Neural cell (in vitro differentiated cells): ENCODE data around the gene CLSTN2. TPM values are rescaled to one million over a fixed set of nuclear protein-coding genes. Genes with fewer than 3 reads are reported as not detected.

Experiments used
- H2AFZ ChIP-seq: fragments of 200-600, 300-800 bp; sonication (generic), shearing (Covaris generic); 2 replicates; pipeline ENCODE4 v1.6.0; 2014; ENCODE audit warnings: low read depth, mild to moderate bottlenecking, antibody characterized with exemption, low read length, moderate library complexity
- H3F3A ChIP-seq: fragments of 200-600 bp; shearing (Covaris generic); 2 replicates; pipeline ENCODE4 v1.6.1; 2016; ENCODE audit warnings: mild to moderate bottlenecking, moderate library complexity, mixed read lengths, antibody characterized with exemption, low read length; ENCODE audit not compliant: insufficient read depth, poor library complexity, severe bottlenecking
- H3K27ac ChIP-seq: fragments of 200-600, 300-800 bp; sonication (generic), shearing (Covaris generic); 2 replicates; pipeline ENCODE4 v1.5.1; 2014; ENCODE audit warnings: mild to moderate bottlenecking, low read length, moderate library complexity
- H3K27me3 ChIP-seq: fragments of 300-800, 200-600 bp; sonication (generic), shearing (Covaris generic); 2 replicates; pipeline ENCODE4 v1.6.0; 2014; ENCODE audit warnings: mild to moderate bottlenecking, low read depth, low read length, moderate library complexity; ENCODE audit not compliant: insufficient read depth
- H3K36me3 ChIP-seq: fragments of 300-800, 200-600 bp; sonication (generic), shearing (Covaris generic); 2 replicates; pipeline ENCODE4 v1.5.1; 2014; ENCODE audit warnings: mild to moderate bottlenecking, antibody characterized with exemption, low read length, moderate library complexity; ENCODE audit not compliant: insufficient read depth
- H3K4me2 ChIP-seq: fragments of 300-800, 200-600 bp; sonication (generic), shearing (Covaris generic); 2 replicates; pipeline ENCODE4 v1.6.0; 2014; ENCODE audit warnings: mild to moderate bottlenecking, low read length
- H3K4me3 ChIP-seq: fragments of 300-800, 200-600 bp; sonication (generic), shearing (Covaris generic); 2 replicates; pipeline ENCODE4 v1.5.1; 2014; ENCODE audit warnings: mild to moderate bottlenecking, low read length, moderate library complexity
- H3K79me2 ChIP-seq: fragments of 200-600 bp; shearing (Covaris generic); replicated peaks from 2 replicates; pipeline ENCODE4 v1.6.0; 2014; ENCODE audit warnings: mild to moderate bottlenecking, low read length, moderate library complexity; ENCODE audit not compliant: insufficient read depth
- H3K9ac ChIP-seq: fragments of 300-800, 200-600 bp; sonication (generic), shearing (Covaris generic); 2 replicates; pipeline ENCODE4 v1.6.1; 2016; ENCODE audit warnings: mild to moderate bottlenecking, low read length, mixed read lengths
- H3K9me2 ChIP-seq: fragments of 200-600 bp; shearing (Covaris generic); 2 replicates; pipeline ENCODE4 v1.6.1; 2016; ENCODE audit warnings: mild to moderate bottlenecking, low read length, mixed read lengths; ENCODE audit not compliant: insufficient read depth
- H3K9me3 ChIP-seq: fragments of 200-600, 300-800 bp; sonication (generic), shearing (Covaris generic); 2 replicates; pipeline ENCODE4 v1.6.1; 2016; ENCODE audit warnings: mild to moderate bottlenecking, mixed run types, low read length, moderate library complexity, mixed read lengths
- H4K20me1 ChIP-seq: fragments of 200-600 bp; shearing (Covaris generic); 2 replicates; pipeline ENCODE4 v1.6.1; 2016; ENCODE audit warnings: mild to moderate bottlenecking, mixed run types; ENCODE audit not compliant: insufficient read depth
- EP300 ChIP-seq: fragments of 450-650 bp; conservative IDR thresholded peaks from 2 replicates; pipeline ENCODE4 v1.6.1; 2014; ENCODE audit warnings: antibody characterized with exemption, mild to moderate bottlenecking, moderate library complexity; ENCODE audit not compliant: poor library complexity, severe bottlenecking
- EZH2 ChIP-seq: fragments of 200-600, 300-800 bp; shearing (Covaris generic), sonication (generic); IDR thresholded peaks from 2 replicates; pipeline ENCODE4 v1.6.1; 2014; ENCODE audit warnings: antibody characterized with exemption, low read length, borderline replicate concordance, mild to moderate bottlenecking; ENCODE audit not compliant: insufficient read depth, poor library complexity, severe bottlenecking
- MXI1 ChIP-seq: fragments of 450-650 bp; conservative IDR thresholded peaks from 2 replicates; pipeline ENCODE4 v1.6.1; 2014; ENCODE audit warnings: antibody characterized with exemption, mild to moderate bottlenecking; ENCODE audit not compliant: poor library complexity, severe bottlenecking
- POLR2AphosphoS5 ChIP-seq: IDR thresholded peaks from 2 replicates; pipeline ENCODE4 v1.6.1; 2012
- RAD21 ChIP-seq: fragments of 450-650 bp; conservative IDR thresholded peaks from 2 replicates; pipeline ENCODE4 v1.6.1; 2014; ENCODE audit warnings: antibody characterized with exemption, mild to moderate bottlenecking, moderate library complexity
- SMC3 ChIP-seq: fragments of 450-650 bp; conservative IDR thresholded peaks from 2 replicates; pipeline ENCODE4 v1.6.1; 2014; ENCODE audit warnings: antibody characterized with exemption, mild to moderate bottlenecking, moderate library complexity; ENCODE audit not compliant: poor library complexity
- TAF1 ChIP-seq: IDR thresholded peaks from 2 replicates; pipeline ENCODE4 v1.6.1; 2012; ENCODE audit warnings: low read depth
- polyA plus RNA-seq: library from polyadenylated mRNA; depleted of rRNA; stranded (reverse); fragments of >200 nt; gene quantifications from 2 replicates; pipeline ENCODE4 v1.2.3, GENCODE V29; 2014
- TF ChIP-seq, protein P1 (sequence below): fragments of 450-650 bp; IDR thresholded peaks from 2 replicates; pipeline ENCODE4 v1.5.1; 2014; ENCODE audit warnings: antibody characterized with exemption, mild to moderate bottlenecking, moderate library complexity; ENCODE audit not compliant: poor library complexity, severe bottlenecking
- TF ChIP-seq, protein P2 (sequence below): IDR thresholded peaks from 2 replicates; pipeline ENCODE4 v1.6.1; 2012; ENCODE audit warnings: borderline replicate concordance

Gene CLSTN2
- polyA plus RNA-seq, 1 donor from 2014 or later = 10.7 TPM

DNA sequence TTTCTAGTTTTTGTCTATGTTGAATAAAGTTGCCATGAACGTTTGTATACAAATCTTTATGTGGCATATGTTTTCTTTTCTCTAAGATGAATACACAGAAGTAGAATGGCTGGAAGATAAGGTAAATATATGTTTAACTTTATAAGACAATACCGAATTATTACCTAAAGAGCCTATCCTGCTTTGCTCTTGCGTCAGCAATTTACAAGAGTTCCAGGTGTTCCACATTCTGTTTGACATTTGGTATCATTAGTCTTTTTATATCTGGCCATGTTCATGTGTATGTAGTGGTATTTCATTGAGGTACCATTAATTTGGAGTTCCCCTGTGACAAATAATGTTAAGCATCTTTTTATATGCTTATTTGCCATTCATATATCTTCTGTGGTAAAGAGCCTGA lies 668.8 kb downstream of the CLSTN2 start:
- H3K9me3 ChIP-seq = no peaks in the 10 kb centered on the region
- no peak overlapping the region for H3K4me3 ChIP-seq
- H3K9me2 ChIP-seq = no peaks in the 10 kb centered on the region
- H3K79me2 ChIP-seq = no peaks in the 10 kb centered on the region
- H3K27me3 ChIP-seq = no peaks in the 10 kb centered on the region
- no peaks in the 10 kb centered on the region for H4K20me1 ChIP-seq
- no peak overlapping the region for H3K4me2 ChIP-seq
- no peaks in the 10 kb centered on the region for H3K36me3 ChIP-seq
- no peaks in the 10 kb centered on the region for H3F3A ChIP-seq
- TF ChIP-seq, protein P1, sequence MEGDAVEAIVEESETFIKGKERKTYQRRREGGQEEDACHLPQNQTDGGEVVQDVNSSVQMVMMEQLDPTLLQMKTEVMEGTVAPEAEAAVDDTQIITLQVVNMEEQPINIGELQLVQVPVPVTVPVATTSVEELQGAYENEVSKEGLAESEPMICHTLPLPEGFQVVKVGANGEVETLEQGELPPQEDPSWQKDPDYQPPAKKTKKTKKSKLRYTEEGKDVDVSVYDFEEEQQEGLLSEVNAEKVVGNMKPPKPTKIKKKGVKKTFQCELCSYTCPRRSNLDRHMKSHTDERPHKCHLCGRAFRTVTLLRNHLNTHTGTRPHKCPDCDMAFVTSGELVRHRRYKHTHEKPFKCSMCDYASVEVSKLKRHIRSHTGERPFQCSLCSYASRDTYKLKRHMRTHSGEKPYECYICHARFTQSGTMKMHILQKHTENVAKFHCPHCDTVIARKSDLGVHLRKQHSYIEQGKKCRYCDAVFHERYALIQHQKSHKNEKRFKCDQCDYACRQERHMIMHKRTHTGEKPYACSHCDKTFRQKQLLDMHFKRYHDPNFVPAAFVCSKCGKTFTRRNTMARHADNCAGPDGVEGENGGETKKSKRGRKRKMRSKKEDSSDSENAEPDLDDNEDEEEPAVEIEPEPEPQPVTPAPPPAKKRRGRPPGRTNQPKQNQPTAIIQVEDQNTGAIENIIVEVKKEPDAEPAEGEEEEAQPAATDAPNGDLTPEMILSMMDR = no peak
- no peak for TF ChIP-seq EP300
- no peak for TF ChIP-seq MXI1
- TF ChIP-seq TAF1 = no peak
- TF ChIP-seq SMC3 = no peak
- TF ChIP-seq, protein P2, sequence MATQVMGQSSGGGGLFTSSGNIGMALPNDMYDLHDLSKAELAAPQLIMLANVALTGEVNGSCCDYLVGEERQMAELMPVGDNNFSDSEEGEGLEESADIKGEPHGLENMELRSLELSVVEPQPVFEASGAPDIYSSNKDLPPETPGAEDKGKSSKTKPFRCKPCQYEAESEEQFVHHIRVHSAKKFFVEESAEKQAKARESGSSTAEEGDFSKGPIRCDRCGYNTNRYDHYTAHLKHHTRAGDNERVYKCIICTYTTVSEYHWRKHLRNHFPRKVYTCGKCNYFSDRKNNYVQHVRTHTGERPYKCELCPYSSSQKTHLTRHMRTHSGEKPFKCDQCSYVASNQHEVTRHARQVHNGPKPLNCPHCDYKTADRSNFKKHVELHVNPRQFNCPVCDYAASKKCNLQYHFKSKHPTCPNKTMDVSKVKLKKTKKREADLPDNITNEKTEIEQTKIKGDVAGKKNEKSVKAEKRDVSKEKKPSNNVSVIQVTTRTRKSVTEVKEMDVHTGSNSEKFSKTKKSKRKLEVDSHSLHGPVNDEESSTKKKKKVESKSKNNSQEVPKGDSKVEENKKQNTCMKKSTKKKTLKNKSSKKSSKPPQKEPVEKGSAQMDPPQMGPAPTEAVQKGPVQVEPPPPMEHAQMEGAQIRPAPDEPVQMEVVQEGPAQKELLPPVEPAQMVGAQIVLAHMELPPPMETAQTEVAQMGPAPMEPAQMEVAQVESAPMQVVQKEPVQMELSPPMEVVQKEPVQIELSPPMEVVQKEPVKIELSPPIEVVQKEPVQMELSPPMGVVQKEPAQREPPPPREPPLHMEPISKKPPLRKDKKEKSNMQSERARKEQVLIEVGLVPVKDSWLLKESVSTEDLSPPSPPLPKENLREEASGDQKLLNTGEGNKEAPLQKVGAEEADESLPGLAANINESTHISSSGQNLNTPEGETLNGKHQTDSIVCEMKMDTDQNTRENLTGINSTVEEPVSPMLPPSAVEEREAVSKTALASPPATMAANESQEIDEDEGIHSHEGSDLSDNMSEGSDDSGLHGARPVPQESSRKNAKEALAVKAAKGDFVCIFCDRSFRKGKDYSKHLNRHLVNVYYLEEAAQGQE = no peak
- no peak for TF ChIP-seq POLR2AphosphoS5
- TF ChIP-seq RAD21 = no peak
- no peak for TF ChIP-seq EZH2
- no peak overlapping the region for H3K9ac ChIP-seq
- no peak overlapping the region for H3K27ac ChIP-seq
- H2AFZ ChIP-seq = no peak overlapping the region

DNA sequence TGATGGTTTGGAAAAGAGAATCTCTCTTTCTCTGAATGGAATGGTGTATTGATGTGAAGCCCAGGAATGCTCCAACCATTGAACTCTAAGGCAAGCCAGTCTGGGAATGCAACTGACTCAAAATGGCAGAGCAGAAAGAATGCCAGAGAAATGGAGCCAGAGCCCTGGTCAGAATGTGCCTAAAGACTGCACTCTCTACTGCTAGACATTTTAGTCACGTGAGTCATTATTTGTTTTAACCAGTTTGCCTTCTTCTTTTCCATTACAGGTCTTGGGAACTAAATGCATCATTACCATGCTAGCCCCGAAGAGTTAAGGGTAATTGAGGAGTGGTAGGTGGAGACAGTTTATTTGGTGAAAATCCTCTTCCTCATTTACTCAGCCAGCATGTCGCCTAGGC lies 675.6 kb downstream of the CLSTN2 start:
- H3K4me3 ChIP-seq = no peak overlapping the region
- TF ChIP-seq, protein P2 = no peak
- TF ChIP-seq EP300 = no peak
- TF ChIP-seq SMC3 = no peak
- TF ChIP-seq EZH2 = no peak
- TF ChIP-seq, protein P1 = no peak
- no peak for TF ChIP-seq RAD21

More for the DNA sequence above, 675.6 kb downstream of the CLSTN2 start:
- Histone ChIP-seq H3K4me2 (no peak overlapping the region), H2AFZ (no peak overlapping the region), H3K9me3 (no peaks in the 10 kb centered on the region), H3K27ac (no peak overlapping the region), H3F3A (no peaks in the 10 kb centered on the region), H3K9ac (no peak overlapping the region), H3K79me2 (no peaks in the 10 kb centered on the region), H4K20me1 (no peaks in the 10 kb centered on the region), H3K9me2 (no peaks in the 10 kb centered on the region), H3K27me3 (no peaks in the 10 kb centered on the region), H3K36me3 (no peaks in the 10 kb centered on the region)
